ENCODE measurements around the gene NELFB.

DNA sequence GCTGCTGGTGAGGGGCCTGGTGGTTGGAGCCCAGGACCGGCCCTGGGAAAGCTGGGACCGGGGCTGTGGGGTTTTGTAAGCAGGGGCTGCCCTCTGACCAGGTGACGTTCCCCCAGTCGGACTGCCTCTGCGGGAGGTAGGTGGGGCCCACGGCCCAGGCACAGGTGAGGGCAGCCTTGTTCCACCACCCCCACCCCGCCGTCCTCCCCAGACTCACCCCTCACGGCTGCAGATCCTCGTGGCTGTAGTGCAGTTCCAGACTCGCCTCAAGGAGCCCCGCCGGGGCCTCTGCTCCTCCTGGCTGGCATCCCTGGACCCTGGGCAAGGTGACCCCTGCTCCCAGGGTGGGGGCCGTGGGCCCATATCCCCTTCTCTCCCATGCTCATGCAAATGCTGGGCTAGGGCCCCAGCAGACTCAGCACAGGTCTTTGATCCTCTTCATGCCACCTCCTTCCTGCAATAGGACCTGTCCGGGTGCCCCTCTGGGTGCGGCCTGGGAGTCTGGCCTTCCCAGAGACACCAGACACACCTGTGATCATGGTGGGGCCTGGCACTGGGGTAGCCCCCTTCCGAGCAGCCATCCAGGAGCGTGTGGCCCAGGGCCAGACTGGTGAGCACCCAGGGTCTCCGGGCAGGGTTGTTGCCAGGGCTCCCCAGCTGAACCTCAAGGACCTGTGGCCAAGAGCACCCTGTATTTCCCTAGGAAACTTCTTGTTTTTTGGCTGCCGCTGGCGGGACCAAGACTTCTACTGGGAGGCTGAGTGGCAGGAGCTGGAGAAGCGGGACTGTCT, 39.7 kb upstream of the NELFB start:
- no peak for TF ChIP-seq POLR2A (IDR thresholded peaks at IDR 0.05; ENCODE audit: low read length)
- no peak for TF ChIP-seq GATA1 (IDR thresholded peaks at IDR 0.05; ENCODE audit: low read depth, low read length)
